HepG2 (cell line): ENCODE data around the gene C11orf68. TPM values are rescaled to one million over a fixed set of nuclear protein-coding genes. Genes with fewer than 3 reads are reported as not detected.

ENCODE experiments used
- ATAC-seq: fragments of 200-7000 bp; cut with Tn5 transposase; 3 replicates; pipeline ENCODE4 v1.9.1; 2020; ENCODE audit warnings: mild to moderate bottlenecking, moderate library complexity
- BruUV-seq: library from RNA; stranded (reverse); fragments of 400-500 nt; replicated peaks from 2 replicates; lab custom pipeline; 2021; lab: Mats Ljungman, UMichigan
- CTCF ChIA-PET: fragments of 300-600 bp; formaldehyde crosslinking; extraction: SDS; loops from one replicate; lab custom pipeline; 2021; ENCODE audit warnings: low total read pairs, inconsistent platforms, low intra/inter-chr PET ratio; lab: Yijun Ruan, JAX
- POLR2A ChIA-PET: fragments of 350-600 bp; sonication (Branson Sonifier 250); formaldehyde crosslinking; loops from one replicate; lab custom pipeline; 2020; ENCODE audit warnings: antibody characterized with exemption, inconsistent platforms; lab: Yijun Ruan, JAX
- DNase-seq: peaks from one replicate; pipeline ENCODE4 v3.0.0-alpha.2; 2015; ENCODE audit warnings: low spot score
- FAIRE-seq: peaks from 3 replicates; lab custom pipeline; 2011; peaks lifted over from hg19 to GRCh38; lab: Jason Lieb, UNC
- H2AFZ ChIP-seq: one replicate; pipeline ENCODE4 v1.6.1; 2011; ENCODE audit warnings: low read length, inconsistent platforms
- H3K27ac ChIP-seq: fragments of 300-600 bp; 3 replicates; pipeline ENCODE4 v1.8.0; 2011; ENCODE audit warnings: mixed run types, mild to moderate bottlenecking, mixed read lengths, low read length, inconsistent platforms; ENCODE audit not compliant: insufficient read depth; ENCODE audit errors: extremely low read length
- H3K27me3 ChIP-seq, 2 experiments: fragments of 200-600 bp in 1 of 2; 2 replicates in 1 of 2; 3 replicates in 1 of 2; pipeline versions ENCODE4 v1.6.0 to v1.8.0; 2011; ENCODE audit warnings: low read length in 2 of 2, mild to moderate bottlenecking in 2 of 2, moderate library complexity in 2 of 2, inconsistent platforms in 1 of 2; ENCODE audit not compliant: insufficient read depth in 2 of 2, control insufficient read depth in 1 of 2
- H3K36me3 ChIP-seq, 2 experiments: fragments of 200-600 bp in 1 of 2; replicated peaks in 1 of 2; 2 replicates in 1 of 2; 3 replicates in 1 of 2; pipeline versions ENCODE4 v1.5.1 to v1.8.0; 2011; ENCODE audit warnings: low read length in 2 of 2, inconsistent platforms in 1 of 2; ENCODE audit not compliant: insufficient read depth in 2 of 2, control insufficient read depth in 1 of 2
- H3K4me1 ChIP-seq: 2 replicates; pipeline ENCODE4 v1.5.1; 2012; ENCODE audit warnings: low read length, inconsistent platforms; ENCODE audit not compliant: insufficient read depth
- H3K4me2 ChIP-seq: 2 replicates; pipeline ENCODE4 v1.6.0; 2011; ENCODE audit warnings: low read depth, low read length, inconsistent platforms
- H3K4me3 ChIP-seq, 3 experiments: fragments of 200-600 bp in 1 of 3; sonication (generic), shearing (Covaris generic) in 1 of 3; replicated peaks in 1 of 3; 2 replicates each; pipeline ENCODE4 v1.5.1; 2011 to 2016; ENCODE audit warnings: low read length in 3 of 3, inconsistent platforms in 2 of 3, low read depth in 2 of 3, mild to moderate bottlenecking in 2 of 3, control low read depth in 1 of 3, mixed read lengths in 1 of 3; ENCODE audit not compliant: insufficient read depth in 1 of 3
- H3K79me2 ChIP-seq: one replicate; pipeline ENCODE4 v1.6.1; 2011; ENCODE audit warnings: low read length, inconsistent platforms; ENCODE audit not compliant: insufficient read depth
- H3K9ac ChIP-seq: 2 replicates; pipeline ENCODE4 v1.6.0; 2011; ENCODE audit warnings: mild to moderate bottlenecking, low read depth, low read length, inconsistent platforms; ENCODE audit not compliant: insufficient read depth
- H3K9me3 ChIP-seq: 2 replicates; pipeline ENCODE4 v1.5.1; 2012; ENCODE audit warnings: mild to moderate bottlenecking, low read length
- H4K20me1 ChIP-seq: 2 replicates; pipeline ENCODE4 v1.6.0; 2011; ENCODE audit warnings: inconsistent platforms, mild to moderate bottlenecking, low read length, moderate library complexity; ENCODE audit not compliant: insufficient read depth
- DR1 ChIP-seq: sonication (generic); formaldehyde crosslinking; IDR thresholded peaks from 2 replicates; pipeline ENCODE4 v1.8.0; 2021; ENCODE audit warnings: mild to moderate bottlenecking, missing genetic modification reagents, inconsistent platforms
- ELF3 ChIP-seq: IDR thresholded peaks from 2 replicates; pipeline ENCODE4 v1.6.1; 2016; ENCODE audit warnings: missing genetic modification reagents, missing compliant biosample characterization
- HHEX ChIP-seq: IDR thresholded peaks from 2 replicates; pipeline ENCODE4 v1.6.1; 2016; ENCODE audit warnings: control low read depth
- JUN ChIP-seq: sonication (generic); formaldehyde crosslinking; IDR thresholded peaks from 2 replicates; pipeline ENCODE4 v1.4.0; 2020; ENCODE audit warnings: mild to moderate bottlenecking, missing genetic modification reagents
- PHF20 ChIP-seq: sonication (generic); formaldehyde crosslinking; IDR thresholded peaks from 2 replicates; pipeline ENCODE4 v1.5.0; 2020; ENCODE audit warnings: mild to moderate bottlenecking, missing genetic modification reagents
- RAD51 ChIP-seq: fragments of 450-650 bp; IDR thresholded peaks from 2 replicates; pipeline ENCODE4 v1.6.1; 2016; ENCODE audit warnings: borderline replicate concordance
- RXRB ChIP-seq: IDR thresholded peaks from 2 replicates; pipeline ENCODE4 v1.6.1; 2016; ENCODE audit warnings: borderline replicate concordance, missing genetic modification reagents, missing compliant biosample characterization
- SETDB1 ChIP-seq: sonication (generic); formaldehyde crosslinking; IDR thresholded peaks from 2 replicates; pipeline ENCODE4 v1.5.1; 2020; ENCODE audit warnings: missing genetic modification reagents, mild to moderate bottlenecking, borderline replicate concordance
- STAT5B ChIP-seq: sonication (generic); formaldehyde crosslinking; IDR thresholded peaks from 2 replicates; pipeline ENCODE4 v1.4.0; 2020; ENCODE audit warnings: missing genetic modification reagents
- THRA ChIP-seq: sonication (generic); formaldehyde crosslinking; IDR thresholded peaks from 2 replicates; pipeline ENCODE4 v1.4.0; 2020; ENCODE audit warnings: missing genetic modification reagents, borderline replicate concordance
- ZNF234 ChIP-seq: sonication (generic); formaldehyde crosslinking; conservative IDR thresholded peaks from 2 replicates; pipeline ENCODE4 v1.5.1; 2020; ENCODE audit warnings: mild to moderate bottlenecking, missing genetic modification reagents
- ZNF253 ChIP-seq: sonication (generic); formaldehyde crosslinking; IDR thresholded peaks from 2 replicates; pipeline ENCODE4 v1.8.0; 2022; ENCODE audit warnings: mild to moderate bottlenecking, missing genetic modification reagents, borderline replicate concordance
- ZNF343 ChIP-seq: sonication (generic); formaldehyde crosslinking; IDR thresholded peaks from 2 replicates; pipeline ENCODE4 v1.4.0; 2020; ENCODE audit warnings: mild to moderate bottlenecking, missing genetic modification reagents
- ZNF746 ChIP-seq: sonication (generic); formaldehyde crosslinking; IDR thresholded peaks from 2 replicates; pipeline ENCODE4 v1.8.0; 2022; ENCODE audit warnings: mild to moderate bottlenecking, missing genetic modification reagents
- ZNF790 ChIP-seq: sonication (generic); formaldehyde crosslinking; IDR thresholded peaks from 2 replicates; pipeline ENCODE4 v1.8.0; 2022; ENCODE audit warnings: missing genetic modification reagents, mild to moderate bottlenecking, borderline replicate concordance
- ZNF891 ChIP-seq: sonication (generic); formaldehyde crosslinking; IDR thresholded peaks from 2 replicates; pipeline ENCODE4 v1.5.0; 2020; ENCODE audit warnings: mild to moderate bottlenecking, missing genetic modification reagents
- WGBS: methylation state at CpG from one replicate; pipeline ENCODE4 v1.1.6; 2017; ENCODE audit warnings: low lambda C conversion rate; 5-methylcytosine and 5-hydroxymethylcytosine counted together
- in situ Hi-C: cut with HindIII; loops from 2 replicates; pipeline ENCODE4 v1.10.0; 2017; ENCODE audit warnings: low pct_unique_long_range_greater_than_20kb; ENCODE audit not compliant: extremely low pct_ligation_motif_present
- intact Hi-C: fragments of 100-400 bp; cut with micrococcal nuclease; formaldehyde crosslinking; loops from one replicate; pipeline ENCODE4 v1.10.0; 2022; ENCODE audit not compliant: unreplicated experiment
- polyA plus RNA-seq, 8 experiments: library from polyadenylated mRNA; depleted of rRNA in 3 of 8; stranded (reverse) in 7 of 8; unstranded in 1 of 8; fragments of >200 nt; fragmentation: Illumina TruSeq in 4 of 8; extraction: Trizol in 4 of 8; gene quantifications; 2 replicates each; pipeline versions ENCODE4 v1.2.1 to v1.2.3, GENCODE V29; 2011 to 2016; ENCODE audit warnings: low read depth in 4 of 8, missing spikeins in 1 of 8, mixed read lengths in 1 of 8; ENCODE audit not compliant: insufficient read depth in 1 of 8
- total RNA-seq, 5 experiments: library from RNA; depleted of rRNA; stranded (reverse); fragments of >200 nt; fragmentation: Illumina TruSeq; extraction: Trizol; gene quantifications; 2 replicates each; pipeline ENCODE4 v1.2.3, GENCODE V29; 2016; ENCODE audit warnings: low read depth in 1 of 5
- TF ChIP-seq, protein P1 (sequence below): sonication (generic); formaldehyde crosslinking; IDR thresholded peaks from 2 replicates; pipeline ENCODE4 v1.4.0; 2020; ENCODE audit warnings: missing genetic modification reagents, borderline replicate concordance
- TF ChIP-seq, protein P2 (sequence below): sonication (generic); formaldehyde crosslinking; IDR thresholded peaks from 2 replicates; pipeline ENCODE4 v1.5.1; 2020; ENCODE audit warnings: mild to moderate bottlenecking, missing genetic modification reagents

Gene C11orf68
- total and polyA plus RNA-seq, 2 of the 13 experiments (the other 11 are each of a cell fraction or from before 2014, with no cell fraction given) = 8.4 to 28.3 TPM

- TF ChIP-seq, protein P1, sequence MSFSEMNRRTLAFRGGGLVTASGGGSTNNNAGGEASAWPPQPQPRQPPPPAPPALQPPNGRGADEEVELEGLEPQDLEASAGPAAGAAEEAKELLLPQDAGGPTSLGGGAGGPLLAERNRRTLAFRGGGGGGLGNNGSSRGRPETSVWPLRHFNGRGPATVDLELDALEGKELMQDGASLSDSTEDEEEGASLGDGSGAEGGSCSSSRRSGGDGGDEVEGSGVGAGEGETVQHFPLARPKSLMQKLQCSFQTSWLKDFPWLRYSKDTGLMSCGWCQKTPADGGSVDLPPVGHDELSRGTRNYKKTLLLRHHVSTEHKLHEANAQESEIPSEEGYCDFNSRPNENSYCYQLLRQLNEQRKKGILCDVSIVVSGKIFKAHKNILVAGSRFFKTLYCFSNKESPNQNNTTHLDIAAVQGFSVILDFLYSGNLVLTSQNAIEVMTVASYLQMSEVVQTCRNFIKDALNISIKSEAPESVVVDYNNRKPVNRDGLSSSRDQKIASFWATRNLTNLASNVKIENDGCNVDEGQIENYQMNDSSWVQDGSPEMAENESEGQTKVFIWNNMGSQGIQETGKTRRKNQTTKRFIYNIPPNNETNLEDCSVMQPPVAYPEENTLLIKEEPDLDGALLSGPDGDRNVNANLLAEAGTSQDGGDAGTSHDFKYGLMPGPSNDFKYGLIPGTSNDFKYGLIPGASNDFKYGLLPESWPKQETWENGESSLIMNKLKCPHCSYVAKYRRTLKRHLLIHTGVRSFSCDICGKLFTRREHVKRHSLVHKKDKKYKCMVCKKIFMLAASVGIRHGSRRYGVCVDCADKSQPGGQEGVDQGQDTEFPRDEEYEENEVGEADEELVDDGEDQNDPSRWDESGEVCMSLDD = no peak
- no peak for TF ChIP-seq JUN
These were observed 3.0 kb upstream of the C11orf68 start (continued) for GRCh38 chr11:65921876-65922275.

DNA sequence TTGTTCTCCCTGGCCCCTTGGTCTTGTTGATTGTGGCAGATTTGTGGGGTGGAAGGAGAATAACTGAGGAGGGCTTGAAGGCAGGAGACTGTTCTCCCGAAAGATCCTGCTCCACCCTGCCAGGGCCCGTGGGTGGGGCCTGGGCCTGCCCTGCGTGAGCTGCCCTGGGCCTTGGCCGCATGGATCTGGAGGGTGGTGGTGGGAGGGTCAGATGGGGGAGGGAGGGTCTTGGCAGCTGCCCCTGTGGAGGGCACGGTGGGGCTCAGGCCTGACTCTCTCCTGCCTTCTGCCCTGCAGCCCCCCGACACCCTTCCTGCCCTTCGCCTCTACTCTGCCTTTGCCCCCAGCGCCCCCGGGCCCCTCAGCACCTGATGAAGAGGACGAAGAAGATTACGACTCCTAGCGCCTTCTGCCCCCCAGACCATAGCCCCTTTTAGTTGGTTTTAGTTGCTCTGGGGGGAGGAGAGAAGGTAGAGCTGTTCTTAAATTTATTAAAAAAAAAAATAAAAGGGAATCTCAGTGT is 2.2 kb upstream of the C11orf68 start:
- ATAC-seq (no peak), DNase-seq (no peak), FAIRE-seq (no peak)
- Histone ChIP-seq H2AFZ (no peak overlapping the region), H3K79me2 (peaks cover 11% of the 10 kb centered on the region), H3K9me3 (no peaks in the 10 kb centered on the region), H3K27me3 (no peaks in the 10 kb centered on the region), H4K20me1 (no peaks in the 10 kb centered on the region), H3K4me3 (no peak overlapping the region), H3K27ac (no peak overlapping the region), H3K4me2 (peak overlapping the region; percentile 93), H3K9ac (no peak overlapping the region), H3K4me1 (peaks cover 33% of the 10 kb centered on the region), H3K36me3 (no peaks in the 10 kb centered on the region; a peak in 1 of 5 replicates)
- intact Hi-C loops = no loop called here
- in situ Hi-C loops = no loop called here
- CTCF ChIA-PET = no interaction called here
- POLR2A ChIA-PET = no interaction called here
- WGBS = 95% methylated on average over 7 of the region's 12 CpGs
- TF ChIP-seq RAD51 (no peak), ZNF746 (no peak), ZNF790 (no peak), RXRB (CRISPR knock-in tag) (no peak), STAT5B (no peak), ZNF234 (CRISPR knock-in tag) (no peak), SETDB1 (CRISPR knock-in tag) (no peak), ZNF253 (no peak), THRA (CRISPR knock-in tag) (no peak), DR1 (no peak), HHEX (CRISPR knock-in tag) (no peak), PHF20 (no peak), ZNF891 (CRISPR knock-in tag) (no peak), ZNF343 (CRISPR knock-in tag) (no peak), ELF3 (no peak)
- TF ChIP-seq, protein P2, sequence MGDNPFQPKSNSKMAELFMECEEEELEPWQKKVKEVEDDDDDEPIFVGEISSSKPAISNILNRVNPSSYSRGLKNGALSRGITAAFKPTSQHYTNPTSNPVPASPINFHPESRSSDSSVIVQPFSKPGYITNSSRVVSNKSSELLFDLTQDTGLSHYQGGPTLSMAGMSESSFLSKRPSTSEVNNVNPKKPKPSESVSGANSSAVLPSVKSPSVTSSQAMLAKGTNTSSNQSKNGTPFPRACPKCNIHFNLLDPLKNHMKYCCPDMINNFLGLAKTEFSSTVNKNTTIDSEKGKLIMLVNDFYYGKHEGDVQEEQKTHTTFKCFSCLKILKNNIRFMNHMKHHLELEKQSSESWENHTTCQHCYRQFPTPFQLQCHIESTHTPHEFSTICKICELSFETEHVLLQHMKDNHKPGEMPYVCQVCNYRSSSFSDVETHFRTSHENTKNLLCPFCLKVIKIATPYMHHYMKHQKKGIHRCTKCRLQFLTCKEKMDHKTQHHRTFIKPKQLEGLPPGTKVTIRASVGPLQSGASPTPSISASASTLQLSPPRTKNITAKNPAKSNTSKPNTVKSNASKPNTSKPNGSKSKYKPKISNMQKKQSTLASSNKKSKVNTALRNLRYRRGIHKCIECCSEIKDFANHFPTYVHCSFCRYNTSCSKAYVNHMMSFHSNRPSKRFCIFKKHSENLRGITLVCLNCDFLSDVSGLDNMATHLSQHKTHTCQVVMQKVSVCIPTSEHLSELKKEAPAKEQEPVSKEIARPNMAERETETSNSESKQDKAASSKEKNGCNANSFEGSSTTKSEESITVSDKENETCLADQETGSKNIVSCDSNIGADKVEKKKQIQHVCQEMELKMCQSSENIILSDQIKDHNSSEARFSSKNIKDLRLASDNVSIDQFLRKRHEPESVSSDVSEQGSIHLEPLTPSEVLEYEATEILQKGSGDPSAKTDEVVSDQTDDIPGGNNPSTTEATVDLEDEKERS (CRISPR knock-in tag) = no peak
- no TSS peak for BruUV-seq
